T-cell (primary cell): ENCODE measurements around the gene ADTRP. TPM values are rescaled to one million over a fixed set of nuclear protein-coding genes. Genes with fewer than 3 reads are reported as not detected.
A peak's percentile ranks its signal among the peaks of the same experiment; 100 is the strongest.

Source experiments
- ATAC-seq, 4 experiments: fragments of 200-7000 bp in 3 of 4; fragments of 150-1000 bp in 1 of 4; cut with Tn5 transposase; replicated peaks in 1 of 4; 1 replicate in 3 of 4; 2 replicates in 1 of 4; pipeline ENCODE4 v1.10.0; 2021; ENCODE audit warnings: moderate library complexity in 3 of 4, mild to moderate bottlenecking in 2 of 4, moderate number of reproducible peaks in 1 of 4
- CTCF ChIA-PET, 2 donors: fragments of 300-600 bp; sonication (Branson Sonifier 250); formaldehyde crosslinking; loops; one replicate each; lab custom pipeline; 2022; ENCODE audit warnings: antibody characterized with exemption in 2 of 2; lab: Charles Lee
- POLR2A ChIA-PET, 2 donors: fragments of 300-600 bp; sonication (Branson Sonifier 250); formaldehyde crosslinking; loops; one replicate each; lab custom pipeline; 2022; ENCODE audit warnings: antibody characterized with exemption in 2 of 2; lab: Charles Lee
- DNase-seq, 35 experiments: peaks; one replicate each; pipeline versions ENCODE4 v3.0.0 to v3.0.0-alpha.2; 2013 to 2023
- H3K27ac ChIP-seq: one replicate; pipeline ENCODE4 v1.5.1; 2013; ENCODE audit warnings: low read length
- H3K27me3 ChIP-seq, 2 experiments: replicated peaks in 1 of 2; 1 replicate in 1 of 2; 2 replicates in 1 of 2; pipeline versions ENCODE4 v1.6.1 to v1.7.0; 2013; ENCODE audit warnings: low read length in 1 of 2, mixed read lengths in 1 of 2; ENCODE audit not compliant: control insufficient read depth in 2 of 2, insufficient read depth in 2 of 2; ENCODE audit errors: extremely low read depth in 1 of 2
- H3K36me3 ChIP-seq, 2 donors: 1 replicate in 1 of 2; 2 replicates in 1 of 2; pipeline versions ENCODE4 v1.6.1 to v1.7.0; 2013; ENCODE audit warnings: low read length in 1 of 2; ENCODE audit not compliant: control insufficient read depth in 2 of 2, insufficient read depth in 1 of 2; ENCODE audit errors: extremely low read depth in 1 of 2
- H3K4me1 ChIP-seq, 2 experiments: 1 replicate in 1 of 2; 2 replicates in 1 of 2; pipeline versions ENCODE4 v1.6.1 to v1.7.0; 2013; ENCODE audit warnings: low read length in 2 of 2, mixed read lengths in 1 of 2; ENCODE audit not compliant: insufficient read depth in 2 of 2, control insufficient read depth in 1 of 2; ENCODE audit errors: extremely low read depth in 1 of 2
- H3K4me3 ChIP-seq, 2 donors: 1 replicate in 1 of 2; 2 replicates in 1 of 2; pipeline versions ENCODE4 v1.5.1 to v1.7.0; 2013; ENCODE audit warnings: mild to moderate bottlenecking in 2 of 2, low read length in 1 of 2, moderate library complexity in 1 of 2; ENCODE audit not compliant: control insufficient read depth in 1 of 2; ENCODE audit errors: extremely low read depth in 1 of 2
- H3K9me3 ChIP-seq: 2 replicates; pipeline ENCODE4 v1.7.0; 2013
- H3K27ac Mint-ChIP-seq, 2 donors: one replicate each; pipeline ENCODE4 v1.8.0; 2020 to 2021; ENCODE audit warnings: mild to moderate bottlenecking in 2 of 2, mixed read lengths in 2 of 2
- H3K27me3 Mint-ChIP-seq, 2 donors: one replicate each; pipeline ENCODE4 v1.8.0; 2021 to 2022; ENCODE audit warnings: mixed read lengths in 2 of 2
- H3K36me3 Mint-ChIP-seq: one replicate; pipeline ENCODE4 v1.8.0; 2021; ENCODE audit warnings: mixed read lengths
- H3K4me1 Mint-ChIP-seq, 3 donors: one replicate each; pipeline ENCODE4 v1.8.0; 2020 to 2022; ENCODE audit warnings: mixed read lengths in 3 of 3, mild to moderate bottlenecking in 1 of 3
- H3K4me3 Mint-ChIP-seq, 3 donors: one replicate each; pipeline ENCODE4 v1.8.0; 2020 to 2022; ENCODE audit warnings: mild to moderate bottlenecking in 3 of 3, mixed read lengths in 3 of 3, moderate library complexity in 3 of 3
- H3K9me3 Mint-ChIP-seq, 3 donors: one replicate each; pipeline ENCODE4 v1.8.0; 2020 to 2022; ENCODE audit warnings: mixed read lengths in 3 of 3
- WGBS: methylation state at CpG from one replicate; pipeline ENCODE4 v1.1.5; 2013; ENCODE audit warnings: missing lambda C conversion rate; ENCODE audit not compliant: insufficient coverage; 5-methylcytosine and 5-hydroxymethylcytosine counted together
- total RNA-seq, 35 experiments: library from RNA in 6 of 35; stranded (reverse) in 6 of 35; fragments of 120-200 nt in 1 of 35; gene quantifications; one replicate each; pipeline versions ENCODE4 v1.2.1 to v1.2.4 and lab custom pipeline; 2013 to 2026

ADTRP gene
- total RNA-seq, 5 donors from 2014 or later (not counting 1 experiment from before 2014, with no cell fraction given) = 23.9 to 74.7 (median 59.1) TPM

DNA sequence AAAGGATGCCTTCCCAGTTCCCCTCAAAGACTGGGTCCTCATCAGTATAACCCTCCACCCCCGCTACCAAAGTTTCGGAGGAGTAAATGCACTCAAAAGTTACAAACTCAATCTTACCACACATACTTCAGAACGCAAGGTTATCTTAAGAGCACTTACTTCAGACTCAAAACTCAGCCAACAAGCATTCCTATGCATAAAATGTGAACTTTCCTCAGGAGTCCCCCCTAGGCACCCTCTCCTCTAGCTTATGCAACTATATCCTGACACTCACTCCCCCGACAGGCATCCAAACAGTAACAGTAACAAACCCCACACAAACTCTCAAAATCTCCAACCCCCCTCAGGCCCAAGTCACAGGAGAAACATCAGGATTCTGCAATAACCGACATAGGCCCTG lies 11.1 kb upstream of the ADTRP start:
- Mint-ChIP-seq H3K9me3 (peaks cover 6 to 10% (median 7%) of the 10 kb centered on the region in 3 donors), H3K36me3 (peaks cover 7% of the 10 kb centered on the region), H3K4me1 (peaks cover 0 to 7% (median 0%) of the 10 kb centered on the region in 3 donors), H3K27me3 (no peaks in the 10 kb centered on the region), H3K27ac (no peak overlapping the region), H3K4me3 (no peak overlapping the region)
- Histone ChIP-seq H3K4me1 (peaks cover 0 to 13% of the 10 kb centered on the region in 2 experiments), H3K9me3 (no peaks in the 10 kb centered on the region), H3K36me3 (no peaks in the 10 kb centered on the region), H3K27ac (no peak overlapping the region), H3K4me3 (no peak overlapping the region), H3K27me3 (peaks cover 0 to 7% of the 10 kb centered on the region in 2 experiments)
- 87% methylated on average over 5 of the region's 5 CpGs for WGBS
- no peak for ATAC-seq
- ChIA-PET CTCF (no interaction called here), POLR2A (no interaction called here)
- DNase-seq = no peak

DNA sequence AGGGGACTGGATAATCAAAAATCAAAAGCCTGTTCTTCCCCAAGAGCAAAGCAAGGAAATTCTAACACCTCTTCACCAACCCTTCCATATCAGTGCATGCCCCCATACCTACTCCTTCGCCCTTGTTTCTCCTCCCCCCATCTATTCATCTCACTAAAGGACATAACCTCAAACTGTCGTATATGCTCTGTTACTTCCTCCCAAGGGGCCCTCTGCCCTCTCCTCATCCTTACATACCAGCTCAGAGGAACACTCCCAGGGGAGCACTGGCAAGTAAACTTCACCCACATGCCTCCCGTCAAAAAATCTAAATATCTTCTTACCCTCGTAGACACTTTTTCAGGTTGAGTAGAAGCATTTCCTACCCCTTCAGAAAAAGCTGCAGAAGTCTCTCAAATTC lies 9.4 kb upstream of the ADTRP start:
- Histone ChIP-seq H3K27me3 (peaks cover 0 to 7% of the 10 kb centered on the region in 2 experiments), H3K4me3 (no peak overlapping the region), H3K36me3 (no peaks in the 10 kb centered on the region), H3K9me3 (no peaks in the 10 kb centered on the region), H3K27ac (no peak overlapping the region), H3K4me1 (peaks cover 0 to 13% of the 10 kb centered on the region in 2 experiments)
- Mint-ChIP-seq H3K36me3 (peaks cover 4% of the 10 kb centered on the region), H3K27ac (no peak overlapping the region), H3K4me1 (peaks cover 0 to 9% (median 0%) of the 10 kb centered on the region in 3 donors), H3K27me3 (no peaks in the 10 kb centered on the region), H3K9me3 (peaks cover 5% of the 10 kb centered on the region in 3 donors), H3K4me3 (no peak overlapping the region)
- CTCF ChIA-PET = no interaction called here
- ATAC-seq (no peak), DNase-seq (no peak)
- POLR2A ChIA-PET = no interaction called here
- 62% methylated on average over 4 of the region's 4 CpGs for WGBS

DNA sequence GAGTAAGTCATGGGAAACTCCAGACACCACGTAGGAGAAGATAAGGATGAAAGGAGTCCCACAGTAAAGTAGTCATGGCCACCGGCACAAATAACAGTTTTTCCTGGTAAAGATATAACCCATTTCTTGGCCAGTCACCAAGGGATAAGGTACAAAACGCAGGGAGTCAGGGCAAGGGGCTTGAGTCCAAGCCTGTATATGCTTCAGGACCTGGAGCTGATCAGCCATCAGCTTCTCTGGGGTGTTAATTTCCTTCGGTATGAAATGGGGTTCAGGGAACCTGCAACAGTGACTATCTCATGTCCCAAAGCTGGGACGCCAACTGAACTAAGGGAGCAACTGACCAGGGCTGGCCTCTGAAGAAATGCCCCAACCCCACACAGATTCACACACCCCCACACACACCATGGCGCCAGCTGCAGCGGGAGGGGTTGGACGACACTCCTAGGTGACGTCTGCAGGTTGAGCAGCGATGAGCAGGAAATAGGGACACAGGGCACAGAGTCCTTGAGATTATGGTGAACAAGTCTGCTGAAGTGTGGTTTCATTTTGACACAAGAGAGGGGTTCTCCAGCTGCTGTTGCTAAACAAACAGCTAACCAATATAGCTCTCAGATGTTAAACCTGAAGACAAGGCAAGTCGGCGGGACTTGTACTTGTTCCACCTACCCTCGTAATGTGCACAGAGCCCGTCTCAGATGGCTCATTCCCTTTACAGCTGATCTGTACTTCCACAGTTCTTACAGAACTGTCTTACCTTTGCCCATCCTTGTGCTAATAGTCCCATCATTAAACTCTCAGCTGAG lies 7.4 kb upstream of the ADTRP start:
- DNase-seq (peak in 23 of 35 experiments; percentile 4 to 47 (median 12)), ATAC-seq (peak; percentile 63 to 85 (median 76))
- Mint-ChIP-seq H3K4me3 (no peak overlapping the region), H3K27ac (peak overlapping the region; percentile 29 to 46), H3K9me3 (no peaks in the 10 kb centered on the region), H3K36me3 (no peaks in the 10 kb centered on the region), H3K27me3 (no peaks in the 10 kb centered on the region), H3K4me1 (peaks cover 0 to 9% (median 0%) of the 10 kb centered on the region in 3 donors)
- Histone ChIP-seq H3K4me1 (peaks cover 0 to 13% of the 10 kb centered on the region in 2 experiments), H3K27ac (peak overlapping the region; percentile 24), H3K9me3 (no peaks in the 10 kb centered on the region), H3K27me3 (peaks cover 0 to 2% of the 10 kb centered on the region in 2 experiments), H3K36me3 (no peaks in the 10 kb centered on the region), H3K4me3 (peak overlapping the region in 1 of 2 donors; percentile 39)
- CTCF ChIA-PET = interaction anchor here in 1 of 2 donors (0.6 kb wide), 1 partner anchor 21 kb away, joined by 3 read pairs; no protein-coding TSS in a partner anchor
- 37% methylated on average over 8 of the region's 14 CpGs for WGBS
- POLR2A ChIA-PET = no interaction called here

DNA sequence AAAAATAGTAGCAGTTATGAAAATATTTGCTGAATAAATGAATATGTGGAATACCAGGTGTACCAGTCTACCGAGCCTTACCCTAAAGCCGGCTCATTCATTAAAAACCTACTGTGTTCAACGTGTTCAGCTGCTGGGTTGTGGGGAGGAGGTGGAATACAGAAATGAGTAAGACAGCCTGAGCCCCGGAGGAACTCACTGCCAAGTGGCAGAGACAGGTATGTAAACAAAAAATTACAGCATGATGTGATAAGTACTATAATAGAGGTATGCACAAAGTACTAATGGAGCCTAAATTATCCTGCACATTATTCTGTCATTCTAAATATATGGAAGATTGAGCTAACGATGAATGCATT lies 6.8 kb upstream of the ADTRP start:
- Mint-ChIP-seq H3K9me3 (no peaks in the 10 kb centered on the region), H3K27ac (peak overlapping the region; percentile 13 to 29), H3K4me3 (no peak overlapping the region), H3K27me3 (no peaks in the 10 kb centered on the region), H3K4me1 (peaks cover 0 to 9% (median 0%) of the 10 kb centered on the region in 3 donors), H3K36me3 (no peaks in the 10 kb centered on the region)
- WGBS = 0% methylated on average over 1 of the region's 5 CpGs
- ATAC-seq (peak; percentile 33 to 60 (median 57)), DNase-seq (peak in 2 of 35 experiments; percentile 4 to 17)
- H3K4me3 ChIP-seq = peak overlapping the region in 1 of 2 donors; percentile 39
- H3K27me3 ChIP-seq = peaks cover 0 to 2% of the 10 kb centered on the region in 2 experiments
- peaks cover 0 to 13% of the 10 kb centered on the region in 2 experiments for H3K4me1 ChIP-seq
- ChIA-PET CTCF (no interaction called here), POLR2A (no interaction called here)
- H3K9me3 ChIP-seq = no peaks in the 10 kb centered on the region
- H3K36me3 ChIP-seq = no peaks in the 10 kb centered on the region
- H3K27ac ChIP-seq = no peak overlapping the region

DNA sequence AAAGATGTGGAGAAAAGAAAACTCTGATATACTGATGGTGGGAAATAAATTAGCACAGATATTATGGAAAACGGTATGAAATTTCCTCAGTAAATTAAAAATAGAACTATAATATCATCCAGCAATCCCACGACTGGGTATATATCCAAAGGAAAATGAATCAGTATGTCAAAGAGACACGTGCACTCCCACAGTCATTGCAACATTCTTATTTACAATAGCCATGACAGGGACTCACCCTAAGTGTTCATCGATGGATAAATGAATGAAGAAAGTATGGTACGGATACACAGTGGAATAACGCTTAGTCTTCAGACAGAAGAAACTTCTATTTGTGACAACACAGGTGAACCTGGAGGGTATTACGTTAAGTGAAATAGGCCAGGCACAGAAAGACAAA lies 5.7 kb upstream of the ADTRP start:
- H3K9me3 ChIP-seq = no peaks in the 10 kb centered on the region
- Mint-ChIP-seq H3K27me3 (no peaks in the 10 kb centered on the region), H3K9me3 (no peaks in the 10 kb centered on the region), H3K4me1 (peaks cover 0 to 9% (median 0%) of the 10 kb centered on the region in 3 donors), H3K27ac (no peak overlapping the region), H3K36me3 (no peaks in the 10 kb centered on the region), H3K4me3 (no peak overlapping the region)
- no peak for DNase-seq
- no peak overlapping the region for H3K4me3 ChIP-seq
- peaks cover 0 to 13% of the 10 kb centered on the region in 2 experiments for H3K4me1 ChIP-seq
- no peak for ATAC-seq
- H3K27ac ChIP-seq = no peak overlapping the region
- CTCF ChIA-PET = no interaction called here
- H3K27me3 ChIP-seq = peaks cover 0 to 2% of the 10 kb centered on the region in 2 experiments
- no peaks in the 10 kb centered on the region for H3K36me3 ChIP-seq
- 80% methylated on average over 2 of the region's 7 CpGs for WGBS
- POLR2A ChIA-PET = no interaction called here

DNA sequence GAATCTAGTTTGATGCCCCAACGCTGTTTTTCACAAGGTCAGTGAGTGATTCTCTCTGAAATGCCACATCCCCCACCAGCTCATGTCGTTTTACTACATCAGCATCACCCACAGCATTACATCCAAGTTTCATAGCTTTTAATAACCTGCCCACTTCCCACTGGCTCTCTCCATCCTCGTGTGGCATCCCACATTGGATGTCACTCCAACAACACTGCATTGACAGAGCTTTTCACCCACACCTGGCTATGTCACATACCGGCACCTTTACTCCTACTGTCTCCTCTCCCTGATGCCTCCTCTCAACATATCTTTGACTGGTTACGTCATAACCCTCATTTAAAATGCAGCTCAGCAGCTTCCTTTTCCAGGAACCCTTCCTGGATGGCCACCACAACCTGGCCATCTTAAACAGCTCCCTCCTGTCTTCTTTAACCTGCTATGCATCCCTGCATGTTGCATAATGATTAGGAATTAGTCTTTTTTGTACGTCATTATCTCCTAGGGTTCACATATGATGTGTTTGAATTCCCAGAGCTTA lies 5.0 kb upstream of the ADTRP start:
- POLR2A ChIA-PET = no interaction called here
- Mint-ChIP-seq H3K27me3 (no peaks in the 10 kb centered on the region), H3K4me3 (no peak overlapping the region), H3K27ac (no peak overlapping the region), H3K4me1 (peaks cover 0 to 9% (median 0%) of the 10 kb centered on the region in 3 donors), H3K36me3 (no peaks in the 10 kb centered on the region), H3K9me3 (no peaks in the 10 kb centered on the region)
- H3K4me1 ChIP-seq = peaks cover 0 to 13% of the 10 kb centered on the region in 2 experiments
- peaks cover 0 to 2% of the 10 kb centered on the region in 2 experiments for H3K27me3 ChIP-seq
- H3K27ac ChIP-seq = no peak overlapping the region
- H3K9me3 ChIP-seq = no peaks in the 10 kb centered on the region
- 77% methylated on average over 5 of the region's 6 CpGs for WGBS
- no peak for ATAC-seq
- CTCF ChIA-PET = no interaction called here
- H3K4me3 ChIP-seq = no peak overlapping the region
- no peaks in the 10 kb centered on the region for H3K36me3 ChIP-seq
- no peak for DNase-seq
